Dendritic cell treated with granulocyte-macrophage colony-stimulating factor and Interleukin-4, amounts not matched to agents 40 ng/mL and 50 ng/mL, for 4 days (primary cell): Measurements from ENCODE around the gene IQCE.
"Not testable (repeated sequence)": the region's sequence is repeated elsewhere in the genome, so short reads cannot be mapped to it uniquely, and the experiment has no call there.

ENCODE experiments used
- H3K27ac Mint-ChIP-seq: one replicate; pipeline ENCODE4 v1.8.0; 2022; ENCODE audit warnings: mild to moderate bottlenecking, mixed read lengths
- H3K27me3 Mint-ChIP-seq: one replicate; pipeline ENCODE4 v1.8.0; 2022; ENCODE audit warnings: mild to moderate bottlenecking, mixed read lengths
- H3K36me3 Mint-ChIP-seq: one replicate; pipeline ENCODE4 v1.8.0; 2022; ENCODE audit warnings: low read depth, mixed read lengths
- H3K4me1 Mint-ChIP-seq: one replicate; pipeline ENCODE4 v1.8.0; 2022; ENCODE audit warnings: low read depth, mixed read lengths
- H3K4me3 Mint-ChIP-seq: one replicate; pipeline ENCODE4 v1.8.0; 2022; ENCODE audit warnings: mild to moderate bottlenecking, moderate library complexity, mixed read lengths
- H3K9me3 Mint-ChIP-seq: one replicate; pipeline ENCODE4 v1.8.0; 2022; ENCODE audit warnings: mixed read lengths
- intact Hi-C: fragments of 100-400 bp; cut with micrococcal nuclease; formaldehyde crosslinking; loops from one replicate; pipeline ENCODE4 v1.15.0; 2022

IQCE gene

DNA sequence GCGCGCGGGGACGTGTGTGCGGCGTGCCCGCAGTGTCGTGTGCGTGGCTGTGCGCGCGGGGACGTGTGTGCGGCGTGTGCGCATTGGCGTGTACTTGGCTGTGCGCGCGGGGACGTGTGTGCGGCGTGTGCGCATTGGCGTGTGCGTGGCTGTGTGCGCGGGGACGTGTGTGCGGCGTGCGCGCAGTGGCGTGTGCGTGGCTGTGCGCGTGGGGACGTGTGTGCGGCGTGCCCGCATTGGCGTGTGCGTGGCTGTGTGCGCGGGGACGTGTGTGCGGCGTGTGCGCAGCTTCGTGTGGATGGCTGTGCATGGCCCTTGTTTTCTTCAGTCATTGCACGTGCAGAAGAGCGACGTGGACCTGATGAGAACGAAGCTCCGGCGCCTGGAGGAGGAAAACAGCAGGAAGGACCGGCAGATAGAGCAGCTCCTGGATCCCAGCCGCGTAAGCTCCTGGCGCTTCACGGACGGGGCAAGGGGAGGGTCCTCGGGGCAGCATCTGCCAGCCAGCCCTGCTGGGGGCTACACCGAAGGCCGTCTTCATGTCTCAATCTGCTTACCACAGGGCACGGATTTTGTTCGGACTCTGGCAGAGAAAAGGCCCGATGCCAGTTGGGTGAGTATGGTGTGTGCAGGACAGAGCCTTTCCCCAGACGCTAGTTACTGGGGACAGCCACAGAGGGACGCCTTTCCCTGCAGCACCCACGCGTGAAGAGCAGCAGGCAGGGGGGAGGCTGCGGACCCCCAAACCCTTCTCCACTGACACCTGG lies 19.3 kb downstream of the IQCE start:
- H3K4me3 Mint-ChIP-seq, result no peak overlapping the region
- H3K36me3 Mint-ChIP-seq, result peaks cover 85% of the 10 kb centered on the region
- H3K9me3 Mint-ChIP-seq, result no peaks in the 10 kb centered on the region
- H3K27ac Mint-ChIP-seq, result no peak overlapping the region
- H3K4me1 Mint-ChIP-seq, result no peaks in the 10 kb centered on the region
- intact Hi-C loops, result no loop called here
- H3K27me3 Mint-ChIP-seq, result no peaks in the 10 kb centered on the region

DNA sequence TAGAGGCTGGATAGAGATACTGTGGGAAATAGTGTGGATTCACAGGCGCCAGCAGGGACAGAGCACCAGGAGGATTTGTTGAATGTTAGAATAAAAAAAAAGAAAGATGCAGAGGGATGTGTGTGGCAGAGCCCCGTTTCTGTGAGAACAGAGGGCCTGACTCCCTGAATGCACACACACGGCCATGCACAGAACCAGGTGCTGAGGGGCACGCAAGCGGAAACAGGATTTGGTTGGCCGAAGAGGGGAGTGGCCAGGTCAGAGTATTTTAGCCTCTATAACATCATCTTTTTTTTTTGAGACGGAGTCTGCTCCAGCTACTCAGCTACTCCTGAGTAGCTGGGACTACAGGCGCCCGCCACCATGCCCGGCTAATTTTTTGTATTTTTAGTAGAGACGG lies 21.9 kb downstream of the IQCE start:
- H3K36me3 Mint-ChIP-seq, result peaks cover 81% of the 10 kb centered on the region
- H3K9me3 Mint-ChIP-seq, result no peaks in the 10 kb centered on the region
- intact Hi-C loops, result no loop called here
- H3K4me1 Mint-ChIP-seq, result no peaks in the 10 kb centered on the region
- no peaks in the 10 kb centered on the region for H3K27me3 Mint-ChIP-seq
- H3K27ac Mint-ChIP-seq, result no peak overlapping the region
- H3K4me3 Mint-ChIP-seq, result no peak overlapping the region

GRCh38 chr7:2582006-2582735 lies 23.4 kb downstream of the IQCE start:
- Mint-ChIP-seq H3K36me3 (peaks cover 82% of the 10 kb centered on the region), H3K9me3 (no peaks in the 10 kb centered on the region)

DNA sequence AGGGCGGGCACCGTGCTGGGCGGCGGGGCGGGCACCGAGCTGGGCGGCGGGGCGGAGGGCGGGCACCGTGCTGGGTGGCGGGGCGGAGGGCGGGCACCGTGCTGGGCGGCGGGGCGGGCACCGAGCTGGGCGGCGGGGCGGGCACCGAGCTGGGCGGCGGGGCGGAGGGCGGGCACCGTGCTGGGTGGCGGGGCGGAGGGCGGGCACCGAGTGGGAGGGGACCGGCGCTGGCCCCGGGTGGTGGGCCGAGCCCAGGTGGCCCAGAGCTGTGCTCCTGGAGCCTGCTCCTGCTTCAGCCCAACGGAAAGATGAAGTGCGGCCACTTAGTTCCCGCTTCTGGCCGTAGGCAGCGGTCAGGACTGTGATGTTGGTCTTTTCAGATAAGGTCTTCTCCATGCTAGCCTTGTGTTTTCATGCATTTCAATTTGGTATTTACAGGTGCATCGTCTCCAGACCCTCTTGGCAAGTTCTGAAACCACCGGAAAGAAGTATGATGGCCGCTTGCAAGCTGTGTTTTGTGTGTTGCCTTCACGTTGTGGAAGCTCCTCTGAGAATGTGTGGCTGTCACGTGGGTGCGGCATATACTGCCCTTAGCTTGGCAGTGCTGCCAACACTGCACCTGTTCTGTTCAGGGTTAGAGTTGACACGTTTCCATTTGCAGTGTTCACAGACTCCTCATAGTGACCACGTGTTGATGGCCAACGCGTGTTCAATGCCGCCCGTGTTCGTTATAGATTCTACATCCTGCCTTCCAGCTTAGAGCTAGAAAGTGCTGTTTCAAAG lies 25.2 kb downstream of the IQCE start:
- Mint-ChIP-seq H3K36me3 (peaks cover 82% of the 10 kb centered on the region), H3K27ac (no peak overlapping the region), H3K4me3 (no peak overlapping the region), H3K9me3 (no peaks in the 10 kb centered on the region), H3K27me3 (no peaks in the 10 kb centered on the region), H3K4me1 (no peaks in the 10 kb centered on the region)
- intact Hi-C loops, result no loop called here

More at GRCh38 chr7:2582006-2582735, 23.4 kb downstream of the IQCE start:
- H3K4me3 Mint-ChIP-seq, result no peak overlapping the region
- intact Hi-C loops, result no loop called here
- H3K27ac Mint-ChIP-seq, result no peak overlapping the region
- H3K27me3 Mint-ChIP-seq, result no peaks in the 10 kb centered on the region
- no peaks in the 10 kb centered on the region for H3K4me1 Mint-ChIP-seq

DNA sequence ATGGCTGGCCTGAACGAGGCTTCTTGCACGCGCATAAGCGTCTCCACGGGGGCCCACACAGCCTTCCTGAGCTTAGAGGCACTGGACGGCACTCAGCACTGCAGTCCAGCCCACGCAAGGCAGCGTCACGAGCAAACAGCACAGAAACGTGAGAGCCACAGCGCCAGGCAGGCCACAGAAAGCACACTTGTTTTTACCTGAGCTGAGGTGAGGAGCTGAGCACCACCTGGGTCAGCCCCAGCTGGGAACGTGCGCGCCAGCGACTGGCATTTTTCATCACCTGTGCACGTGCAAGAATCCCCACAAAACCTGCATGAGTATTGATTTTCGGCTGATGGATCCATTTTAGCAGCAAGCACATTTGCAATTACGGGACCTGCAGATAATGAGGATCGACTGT lies 26.7 kb downstream of the IQCE start:
- H3K36me3 Mint-ChIP-seq, result peaks cover 80% of the 10 kb centered on the region
- H3K27me3 Mint-ChIP-seq, result no peaks in the 10 kb centered on the region
- no peaks in the 10 kb centered on the region for H3K4me1 Mint-ChIP-seq
- no peak overlapping the region for H3K4me3 Mint-ChIP-seq
- H3K9me3 Mint-ChIP-seq, result no peaks in the 10 kb centered on the region
- intact Hi-C loops, result no loop called here
- no peak overlapping the region for H3K27ac Mint-ChIP-seq

DNA sequence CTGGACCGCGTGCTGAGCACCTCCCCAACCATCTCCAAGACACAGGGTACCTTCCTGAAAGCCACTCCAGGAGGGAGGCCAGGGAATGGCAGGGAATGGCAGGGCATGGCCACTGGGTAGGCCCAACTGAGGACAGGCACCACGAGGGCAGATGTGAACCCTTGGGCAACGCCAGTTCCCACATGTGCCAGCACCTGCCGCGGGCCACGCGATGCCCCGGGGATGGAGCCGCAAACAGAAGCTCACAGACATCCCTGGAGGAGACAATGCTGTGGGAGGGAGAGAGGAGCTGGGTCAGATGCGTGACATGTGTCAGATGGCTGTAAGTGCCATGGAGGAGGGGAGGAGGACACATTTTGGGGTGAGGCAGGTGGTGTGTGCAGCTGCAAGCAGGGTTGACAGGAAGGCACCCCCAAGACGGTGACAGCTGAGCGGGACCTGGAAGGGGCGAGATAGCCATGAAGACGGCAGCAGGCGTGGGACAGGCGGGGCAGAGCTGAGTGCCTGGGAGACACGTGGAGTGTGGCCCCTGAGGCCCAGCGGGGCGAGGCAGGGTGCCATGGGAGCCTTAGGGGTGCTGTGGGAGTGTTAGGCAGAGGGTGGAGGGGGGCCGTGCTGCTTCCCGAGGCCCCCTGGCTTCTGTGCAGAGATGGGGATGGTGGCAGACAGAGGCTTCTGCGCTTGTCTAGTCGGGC lies 27.7 kb downstream of the IQCE start:
- H3K4me1 Mint-ChIP-seq, result no peaks in the 10 kb centered on the region
- intact Hi-C loops, result no loop called here
- no peaks in the 10 kb centered on the region for H3K27me3 Mint-ChIP-seq
- no peaks in the 10 kb centered on the region for H3K9me3 Mint-ChIP-seq
- H3K4me3 Mint-ChIP-seq, result no peak overlapping the region
- peaks cover 86% of the 10 kb centered on the region for H3K36me3 Mint-ChIP-seq
- H3K27ac Mint-ChIP-seq, result no peak overlapping the region

DNA sequence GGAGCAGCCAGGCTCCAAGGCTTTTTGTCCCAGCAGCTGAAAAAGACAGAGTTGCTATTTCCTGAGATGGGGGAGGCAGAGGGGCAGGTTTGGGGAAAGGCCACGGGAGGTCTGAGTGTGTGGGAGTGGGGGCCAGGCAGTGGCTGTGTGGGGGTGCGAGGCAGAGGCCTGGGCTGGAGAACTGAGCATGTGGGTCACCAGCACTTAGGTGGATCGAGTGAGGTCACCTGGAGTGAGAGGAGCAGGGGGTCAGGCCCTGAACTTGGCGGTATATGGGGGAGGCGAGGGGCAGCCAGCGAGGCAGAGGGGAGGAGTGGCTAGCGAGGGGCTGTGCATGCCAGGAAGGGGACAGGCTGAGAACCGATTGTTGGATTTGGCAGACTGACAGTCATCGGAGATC lies 28.4 kb downstream of the IQCE start:
- no peak overlapping the region for H3K27ac Mint-ChIP-seq
- H3K9me3 Mint-ChIP-seq, result no peaks in the 10 kb centered on the region
- H3K36me3 Mint-ChIP-seq, result peaks cover 90% of the 10 kb centered on the region
- H3K4me3 Mint-ChIP-seq, result no peak overlapping the region
- no peaks in the 10 kb centered on the region for H3K27me3 Mint-ChIP-seq
- intact Hi-C loops, result no loop called here
- no peaks in the 10 kb centered on the region for H3K4me1 Mint-ChIP-seq

DNA sequence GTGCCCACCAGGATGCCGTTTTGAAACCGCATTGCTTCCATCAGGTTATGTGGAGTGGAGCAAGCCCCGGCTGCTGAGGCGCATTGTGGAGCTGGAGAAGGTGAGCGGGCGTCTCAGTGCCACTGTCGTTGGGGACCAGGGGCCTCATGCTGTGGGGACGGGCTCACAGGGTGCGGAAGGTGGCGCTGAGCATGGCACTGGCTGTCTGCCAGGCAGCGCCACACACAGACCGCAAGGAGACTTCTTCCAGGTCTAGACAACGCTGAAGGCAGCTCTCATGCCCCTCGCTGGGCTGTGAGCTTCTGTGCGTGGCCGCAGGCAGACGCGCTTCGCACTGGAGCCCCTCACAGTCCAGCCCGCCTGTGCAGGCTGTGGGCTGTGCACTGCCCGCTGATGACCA lies 29.0 kb downstream of the IQCE start:
- intact Hi-C loops, result no loop called here
- Mint-ChIP-seq H3K9me3 (no peaks in the 10 kb centered on the region), H3K27me3 (no peaks in the 10 kb centered on the region), H3K36me3 (peaks cover 90% of the 10 kb centered on the region), H3K4me3 (no peak overlapping the region), H3K4me1 (no peaks in the 10 kb centered on the region), H3K27ac (no peak overlapping the region)

GRCh38 chr7:2589341-2589740 lies 30.6 kb downstream of the IQCE start:
- Mint-ChIP-seq H3K4me3 (no peak overlapping the region), H3K9me3 (no peaks in the 10 kb centered on the region), H3K27ac (no peak overlapping the region), H3K4me1 (no peaks in the 10 kb centered on the region), H3K27me3 (no peaks in the 10 kb centered on the region), H3K36me3 (peaks cover 94% of the 10 kb centered on the region)
- intact Hi-C loops, result no loop called here

DNA sequence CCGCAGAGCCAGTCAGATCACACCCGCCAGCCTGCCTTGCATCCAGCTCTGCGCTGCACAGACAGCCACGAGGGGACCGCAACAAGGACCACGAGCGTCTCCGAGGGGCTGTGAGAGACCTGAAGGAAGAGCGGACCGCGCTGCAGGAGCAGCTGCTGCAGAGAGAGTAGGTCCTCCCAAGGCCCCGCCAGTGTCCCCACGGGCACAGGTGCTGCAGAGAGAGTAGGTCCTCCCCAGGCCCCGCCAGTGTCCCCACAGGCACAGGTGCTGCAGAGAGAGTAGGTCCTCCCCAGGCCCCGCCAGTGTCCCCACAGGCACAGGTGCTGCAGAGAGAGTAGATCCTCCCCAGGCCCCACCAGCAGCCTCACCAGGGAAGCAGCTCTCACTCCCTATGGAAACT lies 31.2 kb downstream of the IQCE start:
- H3K27ac Mint-ChIP-seq, H3K4me1 Mint-ChIP-seq, H3K4me3 Mint-ChIP-seq, intact Hi-C loops, H3K9me3 Mint-ChIP-seq, H3K27me3 Mint-ChIP-seq: not testable (repeated sequence)
- peaks cover 94% of the 10 kb centered on the region for H3K36me3 Mint-ChIP-seq

- Mint-ChIP-seq H3K36me3 (peaks cover 94% of the 10 kb centered on the region), H3K4me3 (no peak overlapping the region), H3K27ac (no peak overlapping the region)
Observed at GRCh38 chr7:2592375-2592865, 33.6 kb downstream of the IQCE start.

GRCh38 chr7:2593036-2593727 lies 34.4 kb downstream of the IQCE start:
- Mint-ChIP-seq H3K27me3 (no peaks in the 10 kb centered on the region), H3K4me3 (no peak overlapping the region), H3K36me3 (peaks cover 89% of the 10 kb centered on the region), H3K27ac (no peak overlapping the region), H3K4me1 (no peaks in the 10 kb centered on the region), H3K9me3 (no peaks in the 10 kb centered on the region)
- intact Hi-C loops, result no loop called here

More at GRCh38 chr7:2592375-2592865, 33.6 kb downstream of the IQCE start:
- no peaks in the 10 kb centered on the region for H3K27me3 Mint-ChIP-seq
- no peaks in the 10 kb centered on the region for H3K4me1 Mint-ChIP-seq
- no peaks in the 10 kb centered on the region for H3K9me3 Mint-ChIP-seq
- intact Hi-C loops, result no loop called here

- H3K36me3 Mint-ChIP-seq, result peaks cover 93% of the 10 kb centered on the region
- H3K27me3 Mint-ChIP-seq, result no peaks in the 10 kb centered on the region
- no peak overlapping the region for H3K4me3 Mint-ChIP-seq
- H3K27ac Mint-ChIP-seq, result no peak overlapping the region
- intact Hi-C loops, result no loop called here
- no peaks in the 10 kb centered on the region for H3K9me3 Mint-ChIP-seq
- H3K4me1 Mint-ChIP-seq, result no peaks in the 10 kb centered on the region
Observed at GRCh38 chr7:2594599-2594998, 35.8 kb downstream of the IQCE start.
